Neuronal stem cell (in vitro differentiated cells): Measurements from ENCODE around the gene PDE11A.

Experiments used
- DNase-seq: peaks from one replicate; pipeline ENCODE4 v3.0.0-alpha.2; 2013; ENCODE audit warnings: low spot score
- H2AFZ ChIP-seq: one replicate; pipeline ENCODE4 v1.6.1; 2013; ENCODE audit warnings: mild to moderate bottlenecking, low read length, inconsistent platforms
- H2AK5ac ChIP-seq: 2 replicates; pipeline ENCODE4 v1.6.1; 2013; ENCODE audit warnings: low read depth, mild to moderate bottlenecking, inconsistent platforms, low read length, moderate library complexity, mixed read lengths
- H2BK120ac ChIP-seq: 2 replicates; pipeline ENCODE4 v1.6.1; 2013; ENCODE audit warnings: low read depth, mild to moderate bottlenecking, inconsistent platforms, low read length, moderate library complexity, mixed read lengths
- H2BK12ac ChIP-seq: one replicate; pipeline ENCODE4 v1.6.1; 2013; ENCODE audit warnings: low read length, inconsistent platforms
- H2BK15ac ChIP-seq: 2 replicates; pipeline ENCODE4 v1.6.1; 2013; ENCODE audit warnings: mild to moderate bottlenecking, low read length, inconsistent platforms, mixed read lengths
- H2BK5ac ChIP-seq: one replicate; pipeline ENCODE4 v1.6.1; 2013; ENCODE audit warnings: inconsistent platforms, mild to moderate bottlenecking, low read length, moderate library complexity
- H3K14ac ChIP-seq: one replicate; pipeline ENCODE4 v1.6.1; 2013; ENCODE audit warnings: low read length, inconsistent platforms
- H3K18ac ChIP-seq: 2 replicates; pipeline ENCODE4 v1.6.1; 2013; ENCODE audit warnings: low read length, inconsistent platforms
- H3K23ac ChIP-seq: 2 replicates; pipeline ENCODE4 v1.6.1; 2013; ENCODE audit warnings: low read depth, mild to moderate bottlenecking, mixed read lengths, low read length, inconsistent platforms; ENCODE audit not compliant: poor library complexity
- H3K27ac ChIP-seq: replicated peaks from 3 replicates; pipeline ENCODE4 v1.5.1; 2013; ENCODE audit warnings: low read length, inconsistent platforms
- H3K27me3 ChIP-seq, 3 experiments: 2 replicates each; pipeline ENCODE4 v1.6.1; 2013; ENCODE audit warnings: low read length in 3 of 3, mild to moderate bottlenecking in 2 of 3, inconsistent platforms in 1 of 3, low read depth in 1 of 3, mixed read lengths in 1 of 3, moderate library complexity in 1 of 3; ENCODE audit not compliant: control insufficient read depth in 3 of 3, insufficient read depth in 3 of 3
- H3K36me3 ChIP-seq, 2 donors: replicated peaks in 1 of 2; 2 replicates each; pipeline ENCODE4 v1.6.1; 2013; ENCODE audit warnings: low read length in 2 of 2; ENCODE audit not compliant: control insufficient read depth in 2 of 2, insufficient read depth in 2 of 2
- H3K4ac ChIP-seq: 2 replicates; pipeline ENCODE4 v1.6.1; 2013; ENCODE audit warnings: inconsistent platforms, mild to moderate bottlenecking, low read length, moderate library complexity
- H3K4me1 ChIP-seq, 2 donors: 1 replicate in 1 of 2; 2 replicates in 1 of 2; pipeline ENCODE4 v1.6.1; 2013; ENCODE audit warnings: low read length in 2 of 2, low read depth in 1 of 2; ENCODE audit not compliant: control insufficient read depth in 2 of 2, insufficient read depth in 1 of 2
- H3K4me2 ChIP-seq: one replicate; pipeline ENCODE4 v1.6.1; 2013; ENCODE audit warnings: mild to moderate bottlenecking, low read length, inconsistent platforms; ENCODE audit not compliant: insufficient read depth, poor library complexity, severe bottlenecking
- H3K4me3 ChIP-seq, 2 donors: 2 replicates each; pipeline ENCODE4 v1.5.1; 2013; ENCODE audit warnings: low read length in 2 of 2, mild to moderate bottlenecking in 2 of 2, inconsistent platforms in 1 of 2, moderate library complexity in 1 of 2
- H3K79me1 ChIP-seq: one replicate; pipeline ENCODE4 v1.6.1; 2013; ENCODE audit warnings: low read depth, mild to moderate bottlenecking, inconsistent platforms, low read length, moderate library complexity
- H3K9ac ChIP-seq: one replicate; pipeline ENCODE4 v1.6.1; 2013; ENCODE audit warnings: mild to moderate bottlenecking, low read depth, low read length, inconsistent platforms; ENCODE audit not compliant: poor library complexity
- H3K9me3 ChIP-seq, 2 donors: replicated peaks in 1 of 2; 2 replicates each; pipeline versions ENCODE3 to v1.6.1; 2013; ENCODE audit warnings: low read length in 2 of 2, mild to moderate bottlenecking in 2 of 2, inconsistent platforms in 1 of 2, low read depth in 1 of 2, mixed read lengths in 1 of 2, moderate library complexity in 1 of 2; ENCODE audit not compliant: control insufficient read depth in 2 of 2, insufficient read depth in 1 of 2
- H4K8ac ChIP-seq: one replicate; pipeline ENCODE4 v1.6.1; 2013; ENCODE audit warnings: low read depth, mild to moderate bottlenecking, inconsistent platforms, low read length, moderate library complexity
- H4K91ac ChIP-seq: one replicate; pipeline ENCODE4 v1.6.1; 2013; ENCODE audit warnings: low read length, low read depth, mild to moderate bottlenecking, inconsistent platforms; ENCODE audit not compliant: poor library complexity
- WGBS, 2 donors: extraction: QIAGEN DNeasy Blood & Tissue Kit; methylation state at CpG; one replicate each; pipeline ENCODE4 v1.1.7; 2013; ENCODE audit warnings: missing lambda C conversion rate in 2 of 2, mixed read lengths in 1 of 2; ENCODE audit not compliant: insufficient read length in 2 of 2, insufficient replicate concordance in 1 of 2; ENCODE audit errors: extremely low coverage in 2 of 2; 5-methylcytosine and 5-hydroxymethylcytosine counted together

Gene PDE11A

GRCh38 chr2:177868806-177869205 lies 203.8 kb downstream of the PDE11A start:
- H3K23ac ChIP-seq, result no peak overlapping the region
- H2BK15ac ChIP-seq, result no peak overlapping the region
- no peak overlapping the region for H3K27ac ChIP-seq
- H4K91ac ChIP-seq, result no peak overlapping the region
- H3K4me2 ChIP-seq, result no peak overlapping the region
- no peak overlapping the region for H2BK5ac ChIP-seq
- no peaks in the 10 kb centered on the region for H3K36me3 ChIP-seq
- H3K27me3 ChIP-seq, result no peaks in the 10 kb centered on the region
- H4K8ac ChIP-seq, result no peak overlapping the region
- H3K4me1 ChIP-seq, result no peaks in the 10 kb centered on the region
- no peak overlapping the region for H3K4ac ChIP-seq
- no peak overlapping the region for H2BK120ac ChIP-seq
- DNase-seq, result no peak
- no peaks in the 10 kb centered on the region for H3K9me3 ChIP-seq
- H3K14ac ChIP-seq, result no peak overlapping the region
- no peak overlapping the region for H2BK12ac ChIP-seq
- no peaks in the 10 kb centered on the region for H3K79me1 ChIP-seq
- no peak overlapping the region for H3K4me3 ChIP-seq
- no peak overlapping the region for H3K9ac ChIP-seq
- H3K18ac ChIP-seq, result no peak overlapping the region
- H2AK5ac ChIP-seq, result no peak overlapping the region
- no peak overlapping the region for H2AFZ ChIP-seq

- H3K14ac ChIP-seq, result no peak overlapping the region
- no peak overlapping the region for H3K4ac ChIP-seq
- no peaks in the 10 kb centered on the region for H3K36me3 ChIP-seq
- H2AK5ac ChIP-seq, result no peak overlapping the region
- no peak overlapping the region for H3K4me3 ChIP-seq
- no peak overlapping the region for H2BK15ac ChIP-seq
- no peak overlapping the region for H4K91ac ChIP-seq
- peaks cover 0 to 7% of the 10 kb centered on the region in 2 donors for H3K4me1 ChIP-seq
- no peak overlapping the region for H3K4me2 ChIP-seq
- H3K9ac ChIP-seq, result no peak overlapping the region
- no peak overlapping the region for H3K23ac ChIP-seq
- no peak overlapping the region for H2BK12ac ChIP-seq
- H2BK120ac ChIP-seq, result no peak overlapping the region
- H3K18ac ChIP-seq, result no peak overlapping the region
- H3K9me3 ChIP-seq, result no peaks in the 10 kb centered on the region
- H3K27me3 ChIP-seq, result no peaks in the 10 kb centered on the region
- no peak overlapping the region for H2BK5ac ChIP-seq
- no CpG with 5 or more reads among the region's 1 CpG for WGBS, 2 donors
- no peak for DNase-seq
- no peak overlapping the region for H2AFZ ChIP-seq
- no peaks in the 10 kb centered on the region for H3K79me1 ChIP-seq
- H3K27ac ChIP-seq, result no peak overlapping the region
- H4K8ac ChIP-seq, result no peak overlapping the region
Observed at GRCh38 chr2:177857538-177857937, 215.0 kb downstream of the PDE11A start.

- H2AFZ ChIP-seq, result no peak overlapping the region
- H3K9me3 ChIP-seq, result no peaks in the 10 kb centered on the region
- no peak overlapping the region for H2BK120ac ChIP-seq
- H2BK5ac ChIP-seq, result no peak overlapping the region
- WGBS, 2 donors, result no CpG with 5 or more reads among the region's 1 CpG
- no peak overlapping the region for H4K8ac ChIP-seq
- no peaks in the 10 kb centered on the region for H3K36me3 ChIP-seq
- no peak overlapping the region for H4K91ac ChIP-seq
- H3K4ac ChIP-seq, result no peak overlapping the region
- no peak overlapping the region for H2AK5ac ChIP-seq
- peak overlapping the region; percentile 29 for H3K4me2 ChIP-seq
- H3K27ac ChIP-seq, result peak overlapping the region; percentile 39
- no peak overlapping the region for H3K18ac ChIP-seq
- no peaks in the 10 kb centered on the region for H3K27me3 ChIP-seq
- DNase-seq, result peak; percentile 69
- no peaks in the 10 kb centered on the region for H3K79me1 ChIP-seq
- H2BK12ac ChIP-seq, result no peak overlapping the region
- H2BK15ac ChIP-seq, result no peak overlapping the region
- H3K14ac ChIP-seq, result no peak overlapping the region
- no peak overlapping the region for H3K4me3 ChIP-seq
- H3K4me1 ChIP-seq, result peaks cover 0 to 12% of the 10 kb centered on the region in 2 donors
- H3K9ac ChIP-seq, result no peak overlapping the region
- no peak overlapping the region for H3K23ac ChIP-seq
Observed at GRCh38 chr2:177852389-177852788, 220.2 kb downstream of the PDE11A start.

GRCh38 chr2:177843188-177843587 lies 229.4 kb downstream of the PDE11A start:
- Histone ChIP-seq H3K14ac (no peak overlapping the region), H4K8ac (no peak overlapping the region), H3K18ac (no peak overlapping the region), H3K4me2 (no peak overlapping the region), H2BK12ac (no peak overlapping the region), H3K4ac (no peak overlapping the region), H3K9me3 (peaks cover 0 to 2% of the 10 kb centered on the region in 2 donors), H3K79me1 (no peaks in the 10 kb centered on the region), H3K23ac (no peak overlapping the region), H3K36me3 (no peaks in the 10 kb centered on the region), H3K4me3 (no peak overlapping the region), H2AK5ac (no peak overlapping the region), H3K27me3 (no peaks in the 10 kb centered on the region), H4K91ac (no peak overlapping the region), H2AFZ (no peak overlapping the region), H2BK120ac (no peak overlapping the region), H3K4me1 (peaks cover 0 to 1% of the 10 kb centered on the region in 2 donors), H2BK5ac (no peak overlapping the region), H2BK15ac (no peak overlapping the region), H3K27ac (no peak overlapping the region), H3K9ac (no peak overlapping the region)
- no peak for DNase-seq
- no CpG with 5 or more reads among the region's 2 CpGs for WGBS, 2 donors
